ENCODE measurements around the gene CFAP100.

The CFAP100 gene

GRCh38 chr3:126372413-126373145, 22.1 kb upstream of the CFAP100 start:
- no peak overlapping the region for H2AFZ ChIP-seq (ENCODE audit: low read length)
- no peaks in the 10 kb centered on the region for H4K20me1 ChIP-seq (ENCODE audit: insufficient read depth, low read length)
- no peak overlapping the region for H3K4me3 ChIP-seq (ENCODE audit: low read length)
- H3K9ac ChIP-seq (ENCODE audit: low read length) = no peak overlapping the region
- H3K27ac ChIP-seq (ENCODE audit: low read length) = no peak overlapping the region
- peaks cover 3% of the 10 kb centered on the region; the same call in 1 of the 2 replicates for H3F3A ChIP-seq (ENCODE audit: insufficient read depth, low read length)
- H3K9me2 ChIP-seq (replicated peaks; ENCODE audit: insufficient read depth, low read length) = no peaks in the 10 kb centered on the region
- H3K4me2 ChIP-seq (ENCODE audit: low read depth, low read length) = no peak overlapping the region
- H3K9me3 ChIP-seq (replicated peaks; ENCODE audit: insufficient read depth, low read length) = no peaks in the 10 kb centered on the region
- TF ChIP-seq EZH2 (optimal IDR thresholded peaks at IDR 0.05; ENCODE audit: low read depth, low read length) (no peak), EZH2phosphoT487 (IDR thresholded peaks at IDR 0.05; ENCODE audit: low read length) (no peak), CTCF (IDR thresholded peaks at IDR 0.05; ENCODE audit: low read length) (no peak)
- no peaks in the 10 kb centered on the region for H3K79me2 ChIP-seq (ENCODE audit: low read length)
- no peaks in the 10 kb centered on the region for H3K36me3 ChIP-seq (replicated peaks; ENCODE audit: insufficient read depth, low read length)
- H3K4me1 ChIP-seq (ENCODE audit: low read length) = no peaks in the 10 kb centered on the region
- peak; percentile 1 for DNase-seq
- H3K27me3 ChIP-seq (replicated peaks; ENCODE audit: insufficient read depth, low read length) = no peaks in the 10 kb centered on the region

- H3K4me1 ChIP-seq (ENCODE audit: low read length) = no peaks in the 10 kb centered on the region
- no peaks in the 10 kb centered on the region for H3K79me2 ChIP-seq (ENCODE audit: low read length)
- no peak overlapping the region for H3K4me2 ChIP-seq (ENCODE audit: low read depth, low read length)
- no peak overlapping the region for H3K9ac ChIP-seq (ENCODE audit: low read length)
- DNase-seq = no peak
- H2AFZ ChIP-seq (ENCODE audit: low read length) = no peak overlapping the region
- no peaks in the 10 kb centered on the region for H4K20me1 ChIP-seq (ENCODE audit: insufficient read depth, low read length)
- no peaks in the 10 kb centered on the region for H3K9me2 ChIP-seq (replicated peaks; ENCODE audit: insufficient read depth, low read length)
- peaks cover 3% of the 10 kb centered on the region; the same call in 1 of the 2 replicates for H3F3A ChIP-seq (ENCODE audit: insufficient read depth, low read length)
- no peak overlapping the region for H3K4me3 ChIP-seq (ENCODE audit: low read length)
- H3K27me3 ChIP-seq (replicated peaks; ENCODE audit: insufficient read depth, low read length) = no peaks in the 10 kb centered on the region
- TF ChIP-seq EZH2phosphoT487 (IDR thresholded peaks at IDR 0.05; ENCODE audit: low read length) = no peak
- no peak for TF ChIP-seq EZH2 (optimal IDR thresholded peaks at IDR 0.05; ENCODE audit: low read depth, low read length)
- no peaks in the 10 kb centered on the region for H3K36me3 ChIP-seq (replicated peaks; ENCODE audit: insufficient read depth, low read length)
- H3K9me3 ChIP-seq (replicated peaks; ENCODE audit: insufficient read depth, low read length) = no peaks in the 10 kb centered on the region
- H3K27ac ChIP-seq (ENCODE audit: low read length) = no peak overlapping the region
Measured at GRCh38 chr3:126373146-126373613, 21.5 kb upstream of the CFAP100 start.

GRCh38 chr3:126373682-126374601, 20.8 kb upstream of the CFAP100 start:
- Histone ChIP-seq H3K4me3 (ENCODE audit: low read length) (no peak overlapping the region), H3K9me2 (replicated peaks; ENCODE audit: insufficient read depth, low read length) (no peaks in the 10 kb centered on the region), H3K27ac (ENCODE audit: low read length) (no peak overlapping the region), H4K20me1 (ENCODE audit: insufficient read depth, low read length) (no peaks in the 10 kb centered on the region), H3F3A (ENCODE audit: insufficient read depth, low read length) (peaks cover 3% of the 10 kb centered on the region; the same call in 1 of the 2 replicates), H3K36me3 (replicated peaks; ENCODE audit: insufficient read depth, low read length) (no peaks in the 10 kb centered on the region), H3K27me3 (replicated peaks; ENCODE audit: insufficient read depth, low read length) (no peaks in the 10 kb centered on the region), H3K9me3 (replicated peaks; ENCODE audit: insufficient read depth, low read length) (no peaks in the 10 kb centered on the region), H3K79me2 (ENCODE audit: low read length) (no peaks in the 10 kb centered on the region), H2AFZ (ENCODE audit: low read length) (no peak overlapping the region), H3K9ac (ENCODE audit: low read length) (no peak overlapping the region), H3K4me2 (ENCODE audit: low read depth, low read length) (no peak overlapping the region), H3K4me1 (ENCODE audit: low read length) (no peaks in the 10 kb centered on the region)
- DNase-seq = peak; percentile 2
- TF ChIP-seq EZH2phosphoT487 (IDR thresholded peaks at IDR 0.05; ENCODE audit: low read length) (no peak), CTCF (IDR thresholded peaks at IDR 0.05; ENCODE audit: low read length) (no peak), EZH2 (optimal IDR thresholded peaks at IDR 0.05; ENCODE audit: low read depth, low read length) (no peak)

All from MM.1S (cell line).